Right lobe of liver (tissue), 4 donors: ENCODE results near the gene FSTL3.

ENCODE experiments used
- POLR2A ChIP-seq: fragments of 450-650 bp; IDR thresholded peaks from one replicate; pipeline ENCODE4 v1.6.1; 2017; ENCODE audit warnings: antibody characterized with exemption, mild to moderate bottlenecking
- TF ChIP-seq, protein P1 (sequence below), 4 donors: fragments of 200-600 bp in 3 of 4; fragments of 450-650 bp in 1 of 4; IDR thresholded peaks; one replicate each; pipeline versions ENCODE4 v1.5.1 to v1.8.0; 2016 to 2022; ENCODE audit warnings: antibody characterized with exemption in 4 of 4, mild to moderate bottlenecking in 2 of 4
- donor health status: DM: no; HTN: no; CAD: no.
- donor health status: DM: no; HTN: no; CAD: no.
- donor health status: DM: no; HTN: yes; CAD: no.

DNA sequence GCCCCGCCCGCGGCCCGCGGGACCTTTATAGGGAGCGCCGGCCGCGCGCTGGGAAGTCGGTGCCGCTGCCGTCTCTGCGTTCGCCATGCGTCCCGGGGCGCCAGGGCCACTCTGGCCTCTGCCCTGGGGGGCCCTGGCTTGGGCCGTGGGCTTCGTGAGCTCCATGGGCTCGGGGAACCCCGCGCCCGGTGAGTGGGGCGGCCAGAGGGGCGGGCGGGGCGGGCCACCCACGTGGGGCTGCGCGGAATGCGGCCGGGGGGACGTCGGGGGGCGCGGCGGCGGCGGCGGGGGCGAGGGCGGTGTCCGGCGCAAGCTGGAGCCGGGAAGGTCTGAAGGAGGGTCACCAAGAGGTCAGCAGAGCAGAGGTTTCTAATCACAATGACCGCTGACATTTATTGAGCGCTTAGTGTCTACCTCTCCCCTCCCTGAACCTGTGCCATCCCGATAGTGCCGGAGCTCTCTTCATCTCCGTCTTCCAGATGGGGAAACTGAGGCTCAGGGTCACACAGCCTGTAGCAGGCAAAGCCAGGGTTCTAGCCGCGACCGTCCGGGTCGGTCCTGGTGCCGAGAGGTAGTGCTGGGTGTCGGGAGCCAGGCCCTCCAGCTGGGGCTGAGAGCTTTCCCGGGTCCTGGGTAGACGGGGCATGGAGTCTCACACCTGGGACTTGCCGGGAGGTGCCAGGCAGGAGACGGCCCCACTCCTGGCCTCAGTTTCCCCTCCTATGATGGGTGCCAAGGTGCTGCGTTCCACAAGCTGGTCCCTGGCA, at the start of gene FSTL3:
- TF ChIP-seq, protein P1, sequence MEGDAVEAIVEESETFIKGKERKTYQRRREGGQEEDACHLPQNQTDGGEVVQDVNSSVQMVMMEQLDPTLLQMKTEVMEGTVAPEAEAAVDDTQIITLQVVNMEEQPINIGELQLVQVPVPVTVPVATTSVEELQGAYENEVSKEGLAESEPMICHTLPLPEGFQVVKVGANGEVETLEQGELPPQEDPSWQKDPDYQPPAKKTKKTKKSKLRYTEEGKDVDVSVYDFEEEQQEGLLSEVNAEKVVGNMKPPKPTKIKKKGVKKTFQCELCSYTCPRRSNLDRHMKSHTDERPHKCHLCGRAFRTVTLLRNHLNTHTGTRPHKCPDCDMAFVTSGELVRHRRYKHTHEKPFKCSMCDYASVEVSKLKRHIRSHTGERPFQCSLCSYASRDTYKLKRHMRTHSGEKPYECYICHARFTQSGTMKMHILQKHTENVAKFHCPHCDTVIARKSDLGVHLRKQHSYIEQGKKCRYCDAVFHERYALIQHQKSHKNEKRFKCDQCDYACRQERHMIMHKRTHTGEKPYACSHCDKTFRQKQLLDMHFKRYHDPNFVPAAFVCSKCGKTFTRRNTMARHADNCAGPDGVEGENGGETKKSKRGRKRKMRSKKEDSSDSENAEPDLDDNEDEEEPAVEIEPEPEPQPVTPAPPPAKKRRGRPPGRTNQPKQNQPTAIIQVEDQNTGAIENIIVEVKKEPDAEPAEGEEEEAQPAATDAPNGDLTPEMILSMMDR (IDR thresholded peaks at IDR 0.05), result no peak
- TF ChIP-seq POLR2A, result peak; percentile 15
